GM18861 (cell line): Measurements from ENCODE around the gene PNPLA3.

Experiments used
- ATAC-seq: cut with Tn5 transposase; IDR thresholded peaks from one replicate; pipeline ENCODE4 v1.9.1; 2021; ENCODE audit not compliant: unreplicated experiment

The PNPLA3 gene

GRCh38 chr22:43957871-43958270 is 34.3 kb downstream of the PNPLA3 start:
- no peak for ATAC-seq

GRCh38 chr22:43964314-43964857 is 40.8 kb downstream of the PNPLA3 start:
- no peak for ATAC-seq

GRCh38 chr22:43967069-43967468 is 43.5 kb downstream of the PNPLA3 start:
- no peak for ATAC-seq

- ATAC-seq = no peak
These were observed 45.0 kb downstream of the PNPLA3 start for GRCh38 chr22:43968614-43969013.

GRCh38 chr22:43969021-43969878 is 45.6 kb downstream of the PNPLA3 start:
- no peak for ATAC-seq

- no peak for ATAC-seq
These were observed 46.6 kb downstream of the PNPLA3 start for GRCh38 chr22:43969989-43970755.

- no peak for ATAC-seq
These were observed 47.5 kb downstream of the PNPLA3 start for GRCh38 chr22:43971112-43971511.

GRCh38 chr22:43972931-43973462 is 49.4 kb downstream of the PNPLA3 start:
- no peak for ATAC-seq

GRCh38 chr22:43974028-43974545 is 50.5 kb downstream of the PNPLA3 start:
- ATAC-seq = no peak

- ATAC-seq = no peak
These were observed 51.4 kb downstream of the PNPLA3 start for GRCh38 chr22:43975041-43975440.

- no peak for ATAC-seq
These were observed 53.5 kb downstream of the PNPLA3 start for GRCh38 chr22:43976861-43977795.

GRCh38 chr22:43978558-43978957 is 55.0 kb downstream of the PNPLA3 start:
- ATAC-seq = no peak

GRCh38 chr22:43980579-43980978 is 57.0 kb downstream of the PNPLA3 start:
- ATAC-seq = no peak

GRCh38 chr22:43980996-43981395 is 57.4 kb downstream of the PNPLA3 start:
- ATAC-seq = no peak

GRCh38 chr22:43983808-43984207 is 60.2 kb downstream of the PNPLA3 start:
- no peak for ATAC-seq

- ATAC-seq = no peak
These were observed 61.9 kb downstream of the PNPLA3 start for GRCh38 chr22:43985532-43985931.

- ATAC-seq = no peak
These were observed 64.7 kb downstream of the PNPLA3 start for GRCh38 chr22:43988116-43988820.

- no peak for ATAC-seq
These were observed 65.4 kb downstream of the PNPLA3 start for GRCh38 chr22:43988960-43989359.

GRCh38 chr22:43990044-43990443 is 66.4 kb downstream of the PNPLA3 start:
- ATAC-seq = no peak
